Mucosa of rectum (tissue), 2 donors: Measurements from ENCODE around the gene DLX4.

Experiments used
- H3K27ac ChIP-seq, 2 donors: one replicate each; pipeline ENCODE4 v1.7.0; 2013; ENCODE audit warnings: inconsistent platforms in 2 of 2, low read depth in 2 of 2, low read length in 2 of 2
- H3K27me3 ChIP-seq, 2 donors: one replicate each; pipeline ENCODE4 v1.7.0; 2013; ENCODE audit warnings: low read length in 2 of 2; ENCODE audit not compliant: control insufficient read depth in 2 of 2, insufficient read depth in 2 of 2
- H3K36me3 ChIP-seq, 2 donors: one replicate each; pipeline ENCODE4 v1.7.0; 2013; ENCODE audit warnings: low read length in 2 of 2; ENCODE audit not compliant: control insufficient read depth in 2 of 2, insufficient read depth in 2 of 2
- H3K4me1 ChIP-seq, 2 donors: one replicate each; pipeline ENCODE4 v1.7.0; 2013; ENCODE audit warnings: low read length in 2 of 2, mild to moderate bottlenecking in 1 of 2; ENCODE audit not compliant: control insufficient read depth in 2 of 2, insufficient read depth in 2 of 2
- H3K4me3 ChIP-seq, 2 donors: one replicate each; pipeline ENCODE4 v1.7.0; 2013; ENCODE audit warnings: low read length in 2 of 2
- H3K9ac ChIP-seq, 2 donors: one replicate each; pipeline ENCODE4 v1.7.0; 2013; ENCODE audit warnings: low read length in 2 of 2, low read depth in 1 of 2, mild to moderate bottlenecking in 1 of 2
- H3K9me3 ChIP-seq, 2 donors: one replicate each; pipeline ENCODE4 v1.7.0; 2013; ENCODE audit warnings: low read length in 2 of 2; ENCODE audit not compliant: control insufficient read depth in 2 of 2
- donor health status: healthy.
- donor health status: Normal muscosa, but diverticular disease.

The DLX4 gene

GRCh38 chr17:49959183-49959935 lies 9.6 kb upstream of the DLX4 start:
- Histone ChIP-seq H3K27me3 (peaks cover 22 to 28% of the 10 kb centered on the region in 2 donors), H3K4me3 (no peak overlapping the region), H3K9ac (no peak overlapping the region), H3K9me3 (no peaks in the 10 kb centered on the region), H3K27ac (no peak overlapping the region), H3K36me3 (no peaks in the 10 kb centered on the region), H3K4me1 (peaks cover 0 to 2% of the 10 kb centered on the region in 2 donors)

GRCh38 chr17:49962599-49963308 lies 6.2 kb upstream of the DLX4 start:
- no peaks in the 10 kb centered on the region for H3K36me3 ChIP-seq
- peaks cover 54 to 56% of the 10 kb centered on the region in 2 donors for H3K27me3 ChIP-seq

GRCh38 chr17:49963309-49963625 lies 5.7 kb upstream of the DLX4 start:
- H3K36me3 ChIP-seq: no peaks in the 10 kb centered on the region
- H3K27ac ChIP-seq: no peak overlapping the region
- H3K9me3 ChIP-seq: no peaks in the 10 kb centered on the region
- H3K27me3 ChIP-seq: peaks cover 59 to 61% of the 10 kb centered on the region in 2 donors
- H3K4me3 ChIP-seq: no peak overlapping the region
- peaks cover 0 to 4% of the 10 kb centered on the region in 2 donors for H3K4me1 ChIP-seq
- no peak overlapping the region for H3K9ac ChIP-seq

More at GRCh38 chr17:49962599-49963308, 6.2 kb upstream of the DLX4 start:
- Histone ChIP-seq H3K9ac (no peak overlapping the region), H3K4me3 (no peak overlapping the region), H3K27ac (no peak overlapping the region), H3K4me1 (peaks cover 0 to 4% of the 10 kb centered on the region in 2 donors), H3K9me3 (no peaks in the 10 kb centered on the region)

GRCh38 chr17:49963626-49964302 lies 5.2 kb upstream of the DLX4 start:
- Histone ChIP-seq H3K9me3 (no peaks in the 10 kb centered on the region), H3K27me3 (peaks cover 60 to 65% of the 10 kb centered on the region in 2 donors), H3K9ac (no peak overlapping the region), H3K36me3 (no peaks in the 10 kb centered on the region), H3K27ac (no peak overlapping the region), H3K4me3 (no peak overlapping the region), H3K4me1 (peaks cover 0 to 5% of the 10 kb centered on the region in 2 donors)

GRCh38 chr17:49964303-49964768 lies 4.7 kb upstream of the DLX4 start:
- Histone ChIP-seq H3K9me3 (no peaks in the 10 kb centered on the region), H3K4me3 (no peak overlapping the region), H3K27me3 (peaks cover 62 to 68% of the 10 kb centered on the region in 2 donors), H3K27ac (no peak overlapping the region), H3K36me3 (no peaks in the 10 kb centered on the region), H3K4me1 (peaks cover 2 to 10% of the 10 kb centered on the region in 2 donors), H3K9ac (no peak overlapping the region)

- peaks cover 65 to 72% of the 10 kb centered on the region in 2 donors for H3K27me3 ChIP-seq
- no peaks in the 10 kb centered on the region for H3K36me3 ChIP-seq
- H3K4me1 ChIP-seq: peaks cover 3 to 12% of the 10 kb centered on the region in 2 donors
- H3K4me3 ChIP-seq: no peak overlapping the region
- H3K27ac ChIP-seq: no peak overlapping the region
- no peak overlapping the region for H3K9ac ChIP-seq
- no peaks in the 10 kb centered on the region for H3K9me3 ChIP-seq
Observed at GRCh38 chr17:49964769-49965523, 4.0 kb upstream of the DLX4 start.

GRCh38 chr17:49965524-49965909 lies 3.5 kb upstream of the DLX4 start:
- Histone ChIP-seq H3K9ac (no peak overlapping the region), H3K9me3 (no peaks in the 10 kb centered on the region), H3K27ac (no peak overlapping the region), H3K4me3 (no peak overlapping the region), H3K4me1 (peaks cover 3 to 12% of the 10 kb centered on the region in 2 donors), H3K36me3 (no peaks in the 10 kb centered on the region), H3K27me3 (peaks cover 71 to 78% of the 10 kb centered on the region in 2 donors)

GRCh38 chr17:49966767-49967166 lies 2.2 kb upstream of the DLX4 start:
- Histone ChIP-seq H3K36me3 (no peaks in the 10 kb centered on the region), H3K9ac (no peak overlapping the region), H3K27me3 (peaks cover 79 to 90% of the 10 kb centered on the region in 2 donors), H3K9me3 (no peaks in the 10 kb centered on the region), H3K4me3 (no peak overlapping the region), H3K4me1 (peaks cover 3 to 12% of the 10 kb centered on the region in 2 donors), H3K27ac (no peak overlapping the region)

GRCh38 chr17:49967205-49967604 lies 1.8 kb upstream of the DLX4 start:
- Histone ChIP-seq H3K9me3 (no peaks in the 10 kb centered on the region), H3K27me3 (peaks cover 78 to 94% of the 10 kb centered on the region in 2 donors)

More at GRCh38 chr17:49967205-49967604, 1.8 kb upstream of the DLX4 start:
- Histone ChIP-seq H3K36me3 (no peaks in the 10 kb centered on the region), H3K4me3 (no peak overlapping the region), H3K9ac (no peak overlapping the region), H3K4me1 (peaks cover 3 to 12% of the 10 kb centered on the region in 2 donors), H3K27ac (no peak overlapping the region)
